Heart right ventricle (tissue), 16 donors: ENCODE data around the gene SNRK. TPM values are rescaled to one million over a fixed set of nuclear protein-coding genes. Genes with fewer than 3 reads are reported as not detected.
"Not testable (repeated sequence)": the region's sequence is repeated elsewhere in the genome, so short reads cannot be mapped to it uniquely, and the experiment has no call there.

Experiments
- ATAC-seq, 8 donors: fragments of 200-7000 bp; cut with Tn5 transposase; one replicate each; pipeline ENCODE4 v1.9.1; 2020; ENCODE audit warnings: mild to moderate bottlenecking in 8 of 8, moderate library complexity in 8 of 8, moderate number of reproducible peaks in 1 of 8
- DNase-seq, 2 donors: peaks; one replicate each; pipeline ENCODE4 v3.0.0-alpha.2; 2020
- H3K27ac ChIP-seq, 10 donors: fragments of 200-600 bp; sonication (generic) in 2 of 10; one replicate each; pipeline versions ENCODE4 v1.5.0 to v1.8.0; 2020 to 2022; ENCODE audit warnings: mild to moderate bottlenecking in 3 of 10
- H3K27me3 ChIP-seq, 7 donors: fragments of 200-600 bp; one replicate each; pipeline ENCODE4 v1.8.0; 2021 to 2022; ENCODE audit warnings: mild to moderate bottlenecking in 2 of 7
- H3K36me3 ChIP-seq, 9 donors: fragments of 200-600 bp; sonication (generic) in 1 of 9; one replicate each; pipeline versions ENCODE4 v1.5.0 to v1.8.0; 2020 to 2022; ENCODE audit warnings: mild to moderate bottlenecking in 2 of 9
- H3K4me1 ChIP-seq, 9 donors: fragments of 200-600 bp; sonication (generic) in 1 of 9; one replicate each; pipeline versions ENCODE4 v1.5.0 to v1.8.0; 2020 to 2022; ENCODE audit warnings: mild to moderate bottlenecking in 4 of 9
- H3K4me3 ChIP-seq, 10 donors: fragments of 200-600 bp; sonication (generic) in 2 of 10; one replicate each; pipeline versions ENCODE4 v1.5.0 to v1.8.0; 2020 to 2022; ENCODE audit warnings: mild to moderate bottlenecking in 7 of 10, moderate library complexity in 2 of 10
- H3K9me3 ChIP-seq, 11 donors: fragments of 200-600 bp in 10 of 11; sonication (generic) in 2 of 11; one replicate each; pipeline versions ENCODE4 v1.5.0 to v1.8.0; 2013 to 2022; ENCODE audit warnings: mild to moderate bottlenecking in 2 of 11, control low read depth in 1 of 11, moderate library complexity in 1 of 11
- WGBS, 2 donors: extraction: QIAGEN DNeasy Blood & Tissue Kit; methylation state at CpG; one replicate each; pipeline ENCODE4 v1.1.7; 2013; ENCODE audit warnings: inconsistent platforms in 1 of 2; 5-methylcytosine and 5-hydroxymethylcytosine counted together
- intact Hi-C, 10 donors: fragments of 100-400 bp; cut with DNase I; formaldehyde crosslinking; loops; one replicate each; pipeline versions ENCODE4 v1.11.1 to v1.14.2; 2022
- polyA plus RNA-seq, 2 donors: library from polyadenylated mRNA; stranded (reverse); fragments of 200-250 nt; gene quantifications; one replicate each; pipeline ENCODE4 v1.2.3, GENCODE V29; 2013
- total RNA-seq, 10 donors: library from RNA; stranded (reverse); fragmentation: NEBNext Ultra II Directional in 3 of 10; extraction: Animal tissue kit (Norgen Biotek cat#: 25700) in 3 of 10; gene quantifications; one replicate each; pipeline versions ENCODE4 v1.2.1 to v1.2.4, GENCODE V29; 2021 to 2023
- TF ChIP-seq, protein P1 (sequence below), 9 donors: fragments of 200-600 bp; sonication (generic) in 2 of 9; IDR thresholded peaks; one replicate each; pipeline versions ENCODE4 v1.5.0 to v1.8.0; 2021 to 2022; ENCODE audit warnings: antibody characterized with exemption in 9 of 9, mild to moderate bottlenecking in 5 of 9, moderate library complexity in 1 of 9
- donor health status: Arrhythmogenic right ventricular cardiomyopathy.
- donor health status: ischemic (EF 13 %, LVEDD 7.1; RV severe dilation, severe dysfunction).
- donor health status: healthy with polysubstance abuse.
- donor health status: DM: no; HTN: yes; CAD: no.
- donor health status: DM: no; HTN: no; CAD: no.
- donor health status: ischemic (EF 25% LVEDD 6.9; RV normal size, moderate dysfunction).
- donor health status: ischemic (EF 25% LVEDD 5.7; RV mildly dilated, moderate dysfunction).
- donor health status: healthy.
- donor health status: DM: yes; HTN: yes; CAD: no.
- donor health status: Ischemic cardiomyopathy.
- donor health status: ischemic (EF 35%, LVEDD 5.7; RV mildly dilated, moderate dysfunction).
- donor health status: nonischemic (EF 11% LVEDD 7.7; RV severe dilation, severe dysfunction).
- donor health status: DM: yes; HTN: yes; CAD: no.
- donor health status: PGD.
- donor health status: ischemic (EF 29% LVEDD 5.4; RV normal size, mild dysfunction).
- donor health status: nonischemic (EF 23%, LVEDD 6.1; RV moderate dilation, normal function).

Gene SNRK
- total and polyA plus RNA-seq, 12 donors, result 11.4 to 51.9 (median 27.8) TPM

- 62% methylated on average over 3 of the region's 3 CpGs for WGBS, 2 donors
- Histone ChIP-seq H3K27me3 (no peaks in the 10 kb centered on the region), H3K4me3 (no peak overlapping the region), H3K36me3 (peaks cover 0 to 71% (median 65%) of the 10 kb centered on the region in 9 donors), H3K9me3 (peaks cover 0 to 37% (median 15%) of the 10 kb centered on the region in 11 donors), H3K4me1 (peaks cover 0 to 36% (median 21%) of the 10 kb centered on the region in 9 donors), H3K27ac (peak overlapping the region in 1 of 10 donors; percentile 3)
- TF ChIP-seq, protein P1, sequence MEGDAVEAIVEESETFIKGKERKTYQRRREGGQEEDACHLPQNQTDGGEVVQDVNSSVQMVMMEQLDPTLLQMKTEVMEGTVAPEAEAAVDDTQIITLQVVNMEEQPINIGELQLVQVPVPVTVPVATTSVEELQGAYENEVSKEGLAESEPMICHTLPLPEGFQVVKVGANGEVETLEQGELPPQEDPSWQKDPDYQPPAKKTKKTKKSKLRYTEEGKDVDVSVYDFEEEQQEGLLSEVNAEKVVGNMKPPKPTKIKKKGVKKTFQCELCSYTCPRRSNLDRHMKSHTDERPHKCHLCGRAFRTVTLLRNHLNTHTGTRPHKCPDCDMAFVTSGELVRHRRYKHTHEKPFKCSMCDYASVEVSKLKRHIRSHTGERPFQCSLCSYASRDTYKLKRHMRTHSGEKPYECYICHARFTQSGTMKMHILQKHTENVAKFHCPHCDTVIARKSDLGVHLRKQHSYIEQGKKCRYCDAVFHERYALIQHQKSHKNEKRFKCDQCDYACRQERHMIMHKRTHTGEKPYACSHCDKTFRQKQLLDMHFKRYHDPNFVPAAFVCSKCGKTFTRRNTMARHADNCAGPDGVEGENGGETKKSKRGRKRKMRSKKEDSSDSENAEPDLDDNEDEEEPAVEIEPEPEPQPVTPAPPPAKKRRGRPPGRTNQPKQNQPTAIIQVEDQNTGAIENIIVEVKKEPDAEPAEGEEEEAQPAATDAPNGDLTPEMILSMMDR (IDR thresholded peaks at IDR 0.05), result no peak
- no peak for DNase-seq
- intact Hi-C loops, result no loop called here
- ATAC-seq, result peak in 4 of 8 donors; percentile 28 to 49 (median 42)
These were observed 63.4 kb downstream of the SNRK start for GRCh38 chr3:43349716-43350115.

DNA sequence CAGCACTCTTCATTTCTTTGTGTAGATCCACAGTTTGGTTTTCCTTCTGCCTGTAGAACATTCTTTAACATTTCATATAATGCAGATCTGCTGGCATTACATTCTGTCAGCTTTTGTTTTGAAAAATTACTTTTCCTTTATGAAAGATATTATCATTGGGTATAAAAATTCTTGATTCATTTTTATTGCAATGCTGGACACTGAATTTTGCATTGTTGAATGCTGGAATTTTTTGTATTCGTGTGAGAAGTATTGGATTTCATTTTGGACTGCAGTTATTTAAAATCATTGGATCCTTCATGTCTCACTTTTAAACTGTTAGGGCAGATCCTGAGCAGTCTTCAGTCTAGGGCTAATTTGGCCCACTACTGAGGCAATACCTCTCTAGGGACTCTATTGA, 67.1 kb downstream of the SNRK start:
- H3K4me3 ChIP-seq, result no peak overlapping the region
- no peak for ATAC-seq
- TF ChIP-seq, protein P1 (IDR thresholded peaks at IDR 0.05), result no peak
- no peak overlapping the region for H3K27ac ChIP-seq
- DNase-seq, result no peak
- intact Hi-C loops, result no loop called here
- peaks cover 0 to 34% (median 28%) of the 10 kb centered on the region in 9 donors for H3K36me3 ChIP-seq
- peaks cover 0 to 19% (median 5%) of the 10 kb centered on the region in 9 donors for H3K4me1 ChIP-seq
- 97 to 98% methylated on average over 1 of the region's 1 CpG for WGBS, 2 donors
- peaks cover 0 to 72% (median 18%) of the 10 kb centered on the region in 11 donors for H3K9me3 ChIP-seq
- no peaks in the 10 kb centered on the region for H3K27me3 ChIP-seq

DNA sequence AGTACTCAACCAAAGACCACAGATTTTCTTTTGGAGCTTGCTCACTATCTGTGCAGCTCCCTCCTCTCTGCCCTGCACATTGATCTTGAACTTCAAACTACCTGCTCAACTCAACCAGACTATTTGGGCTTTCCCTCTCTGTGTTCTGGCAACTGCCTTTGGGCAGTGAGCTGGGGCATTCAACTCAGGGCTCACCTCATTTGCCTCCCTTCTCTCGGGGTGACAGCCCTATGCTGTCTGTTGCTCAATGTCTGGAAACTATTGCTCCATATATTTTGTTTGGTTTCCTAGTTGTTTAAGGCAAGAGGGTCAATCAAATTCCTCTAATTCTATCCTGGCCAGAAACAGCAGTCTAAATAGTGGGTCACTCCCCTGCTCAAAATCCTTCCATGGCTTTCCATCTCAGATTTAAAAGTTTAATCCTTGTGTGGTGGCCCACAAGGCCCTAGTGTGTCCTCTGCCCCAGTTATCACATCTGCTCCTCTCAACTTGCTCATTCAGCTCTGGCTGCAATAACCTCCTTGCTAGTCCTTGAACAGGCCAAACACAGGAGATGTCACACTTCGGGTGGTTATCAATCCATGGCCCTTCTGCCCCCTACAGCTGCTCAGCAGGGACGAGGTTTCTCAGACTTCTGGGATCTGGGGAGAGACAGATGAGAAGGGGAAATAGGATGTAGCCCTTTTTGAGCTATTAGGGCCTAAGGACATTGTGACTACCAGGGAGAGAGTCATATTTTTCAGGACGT, 67.8 kb downstream of the SNRK start:
- ATAC-seq, result peak in 1 of 8 donors; percentile 22

DNA sequence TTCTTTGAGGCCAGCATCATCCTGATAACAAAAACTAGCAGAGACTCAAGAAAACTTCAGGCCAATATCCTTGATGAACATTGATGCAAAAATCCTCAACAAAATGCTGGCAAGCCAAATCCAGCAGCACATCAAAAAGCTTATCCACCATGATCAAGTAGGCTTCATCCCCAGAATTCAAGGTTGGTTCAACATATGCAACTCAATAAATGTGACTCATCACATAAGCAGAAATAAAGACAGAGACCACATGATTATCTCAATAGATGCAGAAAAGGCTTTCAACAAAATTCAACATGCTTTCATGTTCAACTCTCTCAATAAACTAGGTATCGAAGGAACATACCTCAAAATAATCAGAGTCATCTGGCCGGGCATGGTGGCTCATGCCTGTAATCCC, 69.7 kb downstream of the SNRK start:
- H3K36me3 ChIP-seq, result peaks cover 0 to 12% (median 2%) of the 10 kb centered on the region in 9 donors
- H3K9me3 ChIP-seq, result peaks cover 0 to 72% (median 18%) of the 10 kb centered on the region in 11 donors
- 99 to 100% methylated on average over 2 of the region's 2 CpGs for WGBS, 2 donors

More for the DNA sequence above, 67.8 kb downstream of the SNRK start:
- H3K36me3 ChIP-seq, result peaks cover 0 to 27% (median 21%) of the 10 kb centered on the region in 9 donors
- TF ChIP-seq, protein P1 (IDR thresholded peaks at IDR 0.05), result no peak
- no peak overlapping the region for H3K27ac ChIP-seq
- DNase-seq, result no peak
- 76 to 83% methylated on average over 4 of the region's 4 CpGs for WGBS, 2 donors
- no peaks in the 10 kb centered on the region for H3K27me3 ChIP-seq
- peaks cover 0 to 72% (median 18%) of the 10 kb centered on the region in 11 donors for H3K9me3 ChIP-seq
- intact Hi-C loops, result no loop called here
- peaks cover 0 to 18% (median 5%) of the 10 kb centered on the region in 9 donors for H3K4me1 ChIP-seq
- H3K4me3 ChIP-seq, result no peak overlapping the region

More for the DNA sequence above, 69.7 kb downstream of the SNRK start:
- ATAC-seq, H3K27me3 ChIP-seq, intact Hi-C loops, DNase-seq, H3K4me1 ChIP-seq, H3K4me3 ChIP-seq, H3K27ac ChIP-seq: not testable (repeated sequence)
